Aorta (tissue), 5 donors: ENCODE measurements around the gene ICE1. TPM values are rescaled to one million over a fixed set of nuclear protein-coding genes. Genes with fewer than 3 reads are reported as not detected.

ENCODE experiments used
- ATAC-seq: fragments of 200-7000 bp; cut with Tn5 transposase; one replicate; pipeline ENCODE4 v1.9.1; 2022; ENCODE audit warnings: moderate library complexity; ENCODE audit not compliant: low FRiP score
- DNase-seq, 2 donors: peaks; one replicate each; pipeline ENCODE4 v3.0.0-alpha.2; 2020
- H3K27ac ChIP-seq, 2 donors: one replicate each; pipeline ENCODE4 v1.5.1; 2013; ENCODE audit warnings: low read length in 2 of 2, mild to moderate bottlenecking in 2 of 2, moderate library complexity in 2 of 2, control low read depth in 1 of 2, inconsistent platforms in 1 of 2, low read depth in 1 of 2
- H3K27me3 ChIP-seq, 2 donors: one replicate each; pipeline ENCODE4 v1.6.1; 2013; ENCODE audit warnings: control low read depth in 1 of 2, low read length in 1 of 2, mild to moderate bottlenecking in 1 of 2, moderate library complexity in 1 of 2; ENCODE audit not compliant: insufficient read depth in 2 of 2, control insufficient read depth in 1 of 2
- H3K36me3 ChIP-seq, 2 donors: one replicate each; pipeline ENCODE4 v1.6.1; 2013; ENCODE audit warnings: control low read depth in 1 of 2, low read length in 1 of 2, mild to moderate bottlenecking in 1 of 2; ENCODE audit not compliant: insufficient read depth in 2 of 2, control insufficient read depth in 1 of 2
- H3K4me1 ChIP-seq, 2 donors: one replicate each; pipeline ENCODE4 v1.6.1; 2013; ENCODE audit warnings: low read length in 2 of 2, control low read depth in 1 of 2, mild to moderate bottlenecking in 1 of 2, moderate library complexity in 1 of 2; ENCODE audit not compliant: insufficient read depth in 2 of 2, control insufficient read depth in 1 of 2
- H3K4me3 ChIP-seq, 2 donors: one replicate each; pipeline ENCODE4 v1.5.1; 2013; ENCODE audit warnings: low read length in 2 of 2, control low read depth in 1 of 2, mild to moderate bottlenecking in 1 of 2
- H3K9me3 ChIP-seq: one replicate; pipeline ENCODE4 v1.6.1; 2013; ENCODE audit warnings: mild to moderate bottlenecking, low read length; ENCODE audit not compliant: control insufficient read depth
- WGBS, 2 donors: extraction: QIAGEN DNeasy Blood & Tissue Kit; methylation state at CpG; one replicate each; pipeline ENCODE4 v1.1.7; 2013; 5-methylcytosine and 5-hydroxymethylcytosine counted together
- intact Hi-C, 2 donors: fragments of 100-400 bp; cut with DNase I; formaldehyde crosslinking; loops; one replicate each; pipeline versions ENCODE4 v1.14.2 to v1.15.0; 2022
- polyA plus RNA-seq, 2 donors: library from polyadenylated mRNA; stranded (reverse); fragments of 200-250 nt; gene quantifications; one replicate each; pipeline ENCODE4 v1.2.3, GENCODE V29; 2013
- total RNA-seq, 2 donors: library from RNA; stranded (reverse); fragmentation: NEBNext Ultra II Directional; extraction: Animal tissue kit (Norgen Biotek cat#: 25700); gene quantifications; one replicate each; pipeline ENCODE4 v1.2.1, GENCODE V29; 2021
- donor health status: healthy with polysubstance abuse.
- donor health status: Bipolar disorder and iron deficiency.
- donor health status: DM: no; HTN: no; CAD: no.
- donor health status: DM: no; HTN: no; CAD: no.
- donor health status: DM: yes; HTN: yes; CAD: no.

ICE1 gene
- total and polyA plus RNA-seq, 4 donors, result 3.8 to 35.0 (median 18.4) TPM

DNA sequence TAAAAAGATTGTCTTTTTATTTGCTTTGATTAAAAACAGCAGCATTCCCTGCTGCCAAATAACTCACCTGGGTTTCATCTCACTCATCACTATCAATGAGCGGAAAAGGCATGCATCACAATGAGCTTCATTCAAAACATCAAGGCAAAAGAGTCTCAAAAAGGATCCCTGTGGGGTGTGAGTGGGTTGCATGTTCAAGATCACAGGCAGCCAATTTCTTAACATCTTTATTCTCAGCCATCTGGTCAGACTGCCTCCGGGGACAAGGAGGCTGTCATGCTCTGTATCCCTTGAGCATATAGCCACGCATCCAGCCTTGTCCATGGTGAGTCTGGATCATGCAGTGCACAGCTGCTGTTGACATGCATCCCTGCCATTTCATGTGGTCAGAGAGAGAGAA lies 117.1 kb downstream of the ICE1 start:
- Histone ChIP-seq H3K4me1 (no peaks in the 10 kb centered on the region), H3K9me3 (no peaks in the 10 kb centered on the region), H3K4me3 (no peak overlapping the region), H3K36me3 (no peaks in the 10 kb centered on the region), H3K27ac (no peak overlapping the region), H3K27me3 (no peaks in the 10 kb centered on the region)
- ATAC-seq (no peak), DNase-seq (no peak)
- 60 to 64% methylated on average over 3 of the region's 3 CpGs for WGBS, 2 donors
- intact Hi-C loops, result no loop called here
